Measurements from ENCODE around the gene LRRC8D.

GRCh38 chr1:89827330-89827729 is 6.5 kb downstream of the LRRC8D start:
- TF ChIP-seq CTCF (IDR thresholded peaks at IDR 0.05 in 2 of 3, conservative IDR thresholded peaks at IDR 0.05 in 1 of 3; ENCODE audit: borderline replicate concordance in 1 of 3, insufficient read depth in 1 of 3, low read depth in 2 of 3, low read length in 2 of 3) = no peak
- no peak for TF ChIP-seq REST (IDR thresholded peaks at IDR 0.05; ENCODE audit: low read depth)
- TF ChIP-seq SIN3A (IDR thresholded peaks at IDR 0.05; ENCODE audit: low read depth) = no peak
- no peak for TF ChIP-seq ZNF274 (IDR thresholded peaks at IDR 0.05; ENCODE audit: low read depth, low read length)
- no peak for TF ChIP-seq EZH2 (IDR thresholded peaks at IDR 0.05)
- TF ChIP-seq ZBTB33 (IDR thresholded peaks at IDR 0.05; ENCODE audit: extremely low read depth, insufficient replicate concordance, low read length) = no peak
- no peak for TF ChIP-seq POLR2AphosphoS5 (IDR thresholded peaks at IDR 0.05; ENCODE audit: low read depth, low read length)
- no peak for TF ChIP-seq CBX3 (IDR thresholded peaks at IDR 0.05; ENCODE audit: low read depth)
- no peak for TF ChIP-seq TCF7L2 (IDR thresholded peaks at IDR 0.05; ENCODE audit: borderline replicate concordance, extremely low read depth, insufficient read depth, insufficient read length)
- no peak for TF ChIP-seq POLR2A (IDR thresholded peaks at IDR 0.05; ENCODE audit: borderline replicate concordance, extremely low read depth, insufficient read depth, insufficient read length)
- TF ChIP-seq CEBPB (IDR thresholded peaks at IDR 0.05; ENCODE audit: low read depth) = no peak
- no peak for TF ChIP-seq SRF (IDR thresholded peaks at IDR 0.05; ENCODE audit: low read depth)
- TF ChIP-seq EZH2phosphoT487 (IDR thresholded peaks at IDR 0.05; ENCODE audit: borderline replicate concordance) = no peak

Data from HCT116 (cell line).